ENCODE results near the gene CHKA. TPM values are rescaled to one million over a fixed set of nuclear protein-coding genes. Genes with fewer than 3 reads are reported as not detected.

CHKA gene
- total RNA-seq, 1 experiment from 2014 or later: 63.0 TPM

- Histone ChIP-seq H3K14ac (ENCODE audit: insufficient read depth, low read length) (no peak overlapping the region), H3K79me2 (ENCODE audit: insufficient read depth, low read length) (no peaks in the 10 kb centered on the region), H4K91ac (ENCODE audit: insufficient read length, low read depth, low read length) (no peak overlapping the region), H3K56ac (ENCODE audit: insufficient read length, low read depth, low read length) (no peak overlapping the region), H3K4ac (ENCODE audit: low read depth, low read length) (no peak overlapping the region), H3K27me3 (ENCODE audit: insufficient read depth, low read length) (no peaks in the 10 kb centered on the region), H4K5ac (ENCODE audit: insufficient read length, low read depth, low read length) (no peak overlapping the region), H2BK5ac (ENCODE audit: insufficient read length, low read length) (no peak overlapping the region), H3K9ac (ENCODE audit: extremely low read depth, insufficient read length, low read length) (no peak overlapping the region), H4K20me1 (ENCODE audit: control insufficient read depth, insufficient read depth, insufficient read length) (no peaks in the 10 kb centered on the region), H3K4me2 (ENCODE audit: insufficient read depth, insufficient read length, low read length) (no peak overlapping the region), H2BK15ac (ENCODE audit: low read depth, low read length) (no peak overlapping the region), H2BK12ac (ENCODE audit: insufficient read length, low read depth, low read length) (no peak overlapping the region), H3T11ph (ENCODE audit: low read length) (no peak overlapping the region), H2AK5ac (ENCODE audit: insufficient read length, low read length) (no peak overlapping the region), H3K18ac (ENCODE audit: insufficient read length, low read depth, low read length) (no peak overlapping the region), H3K23ac (ENCODE audit: insufficient read length, low read depth, low read length) (no peak overlapping the region), H3K4me1 (ENCODE audit: insufficient read depth, low read length) (peaks cover 2% of the 10 kb centered on the region; the same call in 1 of the 2 replicates), H3K9me3 (ENCODE audit: control insufficient read depth, low read depth, low read length) (peaks cover 12% of the 10 kb centered on the region), H3K27ac (ENCODE audit: insufficient read length, low read depth, low read length) (no peak overlapping the region), H3K23me2 (ENCODE audit: insufficient read length, low read depth, low read length, poor library complexity, severe bottlenecking) (peaks cover under 1% of the 10 kb centered on the region), H2BK120ac (ENCODE audit: low read depth, low read length, poor library complexity, severe bottlenecking) (no peak overlapping the region), H2BK20ac (ENCODE audit: low read depth, low read length, poor library complexity, severe bottlenecking) (no peak overlapping the region), H2AFZ (ENCODE audit: low read length) (no peak overlapping the region), H3K79me1 (ENCODE audit: insufficient read depth, low read depth, low read length, poor library complexity, severe bottlenecking) (no peaks in the 10 kb centered on the region), H4K8ac (replicated peaks; ENCODE audit: insufficient read length, low read depth, low read length) (no peak overlapping the region)
- no peak overlapping the region for H3K27ac Mint-ChIP-seq
- no peak for TF ChIP-seq CTCF (conservative IDR thresholded peaks at IDR 0.05)
- H3K27me3 Mint-ChIP-seq (ENCODE audit: low read depth): peaks cover 5% of the 10 kb centered on the region
- peaks cover 11 to 15% of the 10 kb centered on the region in 2 experiments for H3K4me1 Mint-ChIP-seq
- no peak for DNase-seq
- H3K36me3 Mint-ChIP-seq (ENCODE audit: insufficient read depth in 1 of 3, low read depth in 3 of 3): peaks cover 31 to 44% (median 35%) of the 10 kb centered on the region in 3 experiments
- no CpG with 5 or more reads among the region's 2 CpGs for WGBS (ENCODE audit: extremely low coverage, insufficient read length, low lambda C conversion rate)
- H3K9me3 Mint-ChIP-seq: peaks cover 58 to 61% of the 10 kb centered on the region in 2 experiments
- no peak overlapping the region for H3K4me3 Mint-ChIP-seq
These were observed 12.6 kb upstream of the CHKA start for GRCh38 chr11:68133761-68134160.

Data from H9 (cell line).